Adipose tissue (tissue), 3 donors: ENCODE measurements around the gene TWSG1. TPM values are rescaled to one million over a fixed set of nuclear protein-coding genes. Genes with fewer than 3 reads are reported as not detected.
"Not testable (repeated sequence)": the region's sequence is repeated elsewhere in the genome, so short reads cannot be mapped to it uniquely, and the experiment has no call there.

Experiments used
- H3K27ac ChIP-seq: one replicate; pipeline ENCODE4 v1.5.1; 2013; ENCODE audit warnings: low read depth, low read length
- WGBS, 3 donors: extraction: QIAGEN DNeasy Blood & Tissue Kit; methylation state at CpG; one replicate each; pipeline ENCODE4 v1.1.7; 2013; 5-methylcytosine and 5-hydroxymethylcytosine counted together
- polyA plus RNA-seq, 3 donors: library from polyadenylated mRNA; stranded (reverse); fragments of 200-250 nt; gene quantifications; one replicate each; pipeline ENCODE4 v1.2.3, GENCODE V29; 2013
- donor health status: healthy with polysubstance abuse.
- donor health status: Bipolar disorder and iron deficiency.
- donor health status: healthy.

The TWSG1 gene
- polyA plus RNA-seq, 3 donors = 3.3 to 15.6 (median 9.6) TPM

GRCh38 chr18:9417073-9417851 lies 82.7 kb downstream of the TWSG1 start:
- H3K27ac ChIP-seq = no peak overlapping the region
- WGBS, 3 donors = 49 to 55% (median 50%) methylated on average over 18 of the region's 18 CpGs

GRCh38 chr18:9418047-9418690 lies 83.6 kb downstream of the TWSG1 start:
- no peak overlapping the region for H3K27ac ChIP-seq
- WGBS, 3 donors = 84 to 95% (median 86%) methylated on average over 6 of the region's 6 CpGs

DNA sequence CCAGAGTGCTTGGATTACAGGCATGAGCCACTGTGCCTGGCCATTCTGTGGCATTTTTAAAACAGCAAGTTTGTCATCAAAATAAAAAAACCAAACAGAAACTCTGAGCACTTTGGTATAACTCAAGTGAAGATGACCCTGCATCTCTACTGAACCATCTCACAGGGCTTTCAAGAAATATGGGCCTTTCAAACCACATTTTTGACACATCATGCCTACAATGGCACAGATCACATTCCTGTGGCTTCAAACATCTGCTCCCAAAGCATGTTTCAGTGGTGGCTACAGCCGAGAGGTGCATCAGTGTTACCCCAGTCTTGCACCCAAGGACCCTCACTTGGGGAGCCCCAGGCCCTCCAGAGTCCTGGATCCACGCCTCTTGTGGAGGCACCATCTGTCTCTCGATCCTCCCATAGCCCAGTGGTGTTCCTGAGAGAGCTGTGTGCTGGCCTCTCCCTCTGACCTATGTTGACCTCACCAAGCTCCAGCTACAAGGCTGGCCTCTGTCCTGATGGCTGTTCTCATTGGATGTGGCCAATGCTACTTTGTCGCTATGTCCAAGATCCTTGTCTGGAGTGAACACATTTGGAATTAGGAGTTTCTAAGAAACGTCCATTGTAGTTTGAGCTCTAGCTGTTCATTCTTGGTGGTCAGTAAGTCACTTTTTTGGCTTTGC lies 85.5 kb downstream of the TWSG1 start:
- H3K27ac ChIP-seq = no peak overlapping the region
- 71 to 81% (median 72%) methylated on average over 5 of the region's 5 CpGs for WGBS, 3 donors

DNA sequence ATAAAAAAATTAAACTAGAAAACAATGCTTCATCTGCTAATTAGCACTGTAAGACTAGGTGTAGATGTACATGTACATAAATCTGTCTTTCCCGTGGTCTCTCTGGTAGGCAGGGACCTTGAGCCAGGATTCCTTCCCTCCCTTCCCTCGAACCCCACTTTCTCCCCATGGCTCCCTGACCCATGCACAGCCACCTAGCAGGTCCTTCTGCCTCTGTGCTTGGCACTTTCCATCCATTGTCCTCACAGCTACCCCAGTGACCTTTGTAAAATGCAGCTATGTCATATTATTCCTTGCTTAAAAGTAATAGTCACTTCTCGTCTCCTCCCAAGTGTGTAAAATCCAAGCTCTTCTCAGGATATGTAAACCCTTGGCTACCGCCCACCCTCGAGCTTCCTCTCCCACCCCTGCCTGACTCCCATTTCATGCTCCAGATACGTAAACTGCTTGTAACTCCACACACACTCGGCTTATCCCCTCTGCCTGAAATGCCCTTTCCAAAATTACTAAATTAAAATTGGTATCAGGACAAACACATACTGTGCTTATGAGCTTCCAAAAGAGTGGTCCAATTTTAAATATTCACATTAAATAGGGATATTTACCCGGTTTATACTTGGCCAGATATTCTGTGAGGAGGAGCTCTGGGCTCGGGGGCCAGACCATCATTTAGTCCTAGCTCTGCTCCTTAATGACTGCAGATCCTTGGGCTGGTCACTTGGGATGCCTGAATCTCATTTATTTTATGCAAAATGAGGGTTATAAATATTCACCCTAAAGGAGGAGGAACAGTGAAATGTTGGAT lies 86.7 kb downstream of the TWSG1 start:
- WGBS, 3 donors = 73 to 81% (median 78%) methylated on average over 9 of the region's 9 CpGs
- H3K27ac ChIP-seq = no peak overlapping the region

GRCh38 chr18:9421901-9422327 lies 87.3 kb downstream of the TWSG1 start:
- WGBS, 3 donors = 87 to 92% (median 89%) methylated on average over 7 of the region's 7 CpGs
- H3K27ac ChIP-seq = no peak overlapping the region

DNA sequence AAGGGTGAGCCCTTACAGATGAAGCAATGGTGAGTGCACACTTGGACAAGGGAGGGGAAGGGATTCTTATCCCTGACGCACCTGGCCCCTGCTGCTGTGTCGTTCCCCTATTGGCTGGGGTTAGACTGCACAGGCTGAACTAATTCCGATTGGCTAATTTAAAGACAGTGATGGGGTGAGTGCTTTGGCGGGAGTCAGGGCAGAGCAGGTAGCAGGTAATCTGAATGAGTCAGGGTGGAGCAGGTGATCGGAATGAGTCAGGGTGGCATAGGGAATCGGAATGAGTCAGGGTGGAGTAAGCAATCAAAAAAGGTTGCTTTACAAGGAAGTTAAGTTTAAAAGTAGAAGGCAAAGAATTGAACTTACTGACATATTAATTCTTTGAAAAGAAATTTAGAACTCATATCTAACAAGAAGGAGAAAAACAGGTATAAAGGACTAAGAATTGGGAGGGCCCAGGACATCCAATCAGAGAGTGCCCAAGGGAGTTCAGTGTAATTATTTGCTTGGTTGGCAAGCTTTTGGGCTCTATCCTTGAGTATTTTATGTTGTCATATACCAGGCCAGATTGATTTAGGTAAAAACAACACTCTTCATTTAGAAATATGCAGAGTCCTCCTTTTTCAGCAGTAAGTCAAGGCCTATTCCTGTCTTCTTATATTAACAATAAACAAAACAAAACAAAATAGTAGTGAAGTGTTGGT lies 88.4 kb downstream of the TWSG1 start:
- no peak overlapping the region for H3K27ac ChIP-seq
- WGBS, 3 donors = 91 to 97% (median 96%) methylated on average over 6 of the region's 6 CpGs

- WGBS, 3 donors = 95 to 100% (median 96%) methylated on average over 1 of the region's 1 CpG
- H3K27ac ChIP-seq = not testable (repeated sequence)
These were observed 89.1 kb downstream of the TWSG1 start for GRCh38 chr18:9423648-9424047.

- WGBS, 3 donors = 87 to 92% (median 88%) methylated on average over 5 of the region's 5 CpGs
- H3K27ac ChIP-seq = not testable (repeated sequence)
These were observed 89.7 kb downstream of the TWSG1 start for GRCh38 chr18:9424235-9424634.

DNA sequence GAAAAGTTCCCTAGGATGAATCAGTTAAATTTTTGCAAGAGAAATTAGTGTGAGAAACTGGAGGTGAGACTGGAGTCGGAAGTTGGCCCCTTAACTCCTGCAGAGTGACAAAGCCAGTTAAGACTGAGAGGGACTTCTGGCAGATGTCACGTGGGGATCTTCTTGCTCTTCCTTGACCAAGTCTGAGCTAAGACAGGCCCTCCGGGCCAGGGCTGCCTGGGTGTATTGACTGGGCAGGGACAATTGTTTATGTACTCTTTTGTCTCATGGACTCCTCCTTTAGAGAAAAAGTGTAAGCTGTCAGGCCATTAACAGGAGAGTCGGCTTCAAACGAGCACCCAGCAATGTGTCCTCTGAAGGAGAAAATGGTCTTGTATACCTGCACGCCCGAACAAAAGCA lies 92.2 kb downstream of the TWSG1 start:
- WGBS, 3 donors = 82 to 92% (median 90%) methylated on average over 7 of the region's 7 CpGs
- H3K27ac ChIP-seq = no peak overlapping the region

DNA sequence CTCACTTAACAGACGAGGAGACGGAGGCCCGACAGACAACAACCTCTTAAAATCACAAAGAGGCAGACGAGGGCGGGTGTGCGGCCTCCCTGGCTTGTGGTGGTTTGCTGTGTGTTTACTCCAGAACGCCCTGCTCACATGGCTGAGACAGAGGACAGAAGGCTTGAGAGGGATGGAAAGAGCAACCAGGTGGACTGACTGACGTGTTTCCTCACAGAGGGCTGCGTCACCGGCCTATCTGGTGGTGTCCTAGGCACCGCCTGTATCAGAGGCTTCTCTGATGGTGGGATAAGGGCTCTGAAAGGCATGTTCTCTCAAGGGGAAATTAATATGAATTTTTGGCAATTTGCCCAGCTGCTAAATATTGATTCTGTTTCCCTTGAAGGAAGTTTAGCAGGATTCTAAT lies 93.7 kb downstream of the TWSG1 start:
- no peak overlapping the region for H3K27ac ChIP-seq
- 84 to 94% (median 86%) methylated on average over 11 of the region's 11 CpGs for WGBS, 3 donors

DNA sequence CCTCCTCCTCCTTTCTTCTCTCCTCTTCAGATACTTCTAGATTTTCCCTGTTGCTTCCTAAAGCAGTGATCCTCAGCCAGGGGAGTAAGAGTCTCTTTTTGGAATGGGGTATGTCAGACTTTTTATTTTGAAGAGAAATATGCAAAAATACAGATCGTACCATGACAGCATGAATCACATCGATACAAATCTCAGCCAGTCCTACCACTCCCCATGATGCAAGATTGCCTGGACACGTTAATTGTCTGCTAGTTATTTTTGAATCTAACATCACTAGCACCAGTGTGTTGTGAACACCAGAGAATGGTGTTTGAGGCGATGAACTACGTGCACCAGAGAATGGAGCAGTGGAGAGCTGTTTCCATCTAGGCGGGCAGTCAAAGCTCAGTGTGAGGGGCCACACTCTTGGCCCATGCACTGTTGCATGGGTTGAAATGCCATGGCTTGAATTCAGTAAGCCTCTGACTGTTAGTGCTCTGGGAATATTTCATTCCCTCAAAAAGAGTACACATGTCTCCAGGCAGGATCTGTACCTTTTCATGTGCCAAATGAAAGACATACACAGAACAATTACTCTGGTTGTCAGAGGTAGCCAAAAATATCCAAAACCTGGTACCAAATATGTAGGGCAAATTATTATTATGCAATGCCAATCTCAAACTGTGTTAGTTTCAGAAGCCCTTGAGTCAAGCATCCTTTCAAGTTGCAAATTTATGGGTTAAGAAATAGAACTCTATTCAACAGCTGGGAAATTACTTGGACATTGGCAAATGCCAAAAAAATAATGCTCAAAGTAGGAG lies 94.5 kb downstream of the TWSG1 start:
- H3K27ac ChIP-seq = no peak overlapping the region

DNA sequence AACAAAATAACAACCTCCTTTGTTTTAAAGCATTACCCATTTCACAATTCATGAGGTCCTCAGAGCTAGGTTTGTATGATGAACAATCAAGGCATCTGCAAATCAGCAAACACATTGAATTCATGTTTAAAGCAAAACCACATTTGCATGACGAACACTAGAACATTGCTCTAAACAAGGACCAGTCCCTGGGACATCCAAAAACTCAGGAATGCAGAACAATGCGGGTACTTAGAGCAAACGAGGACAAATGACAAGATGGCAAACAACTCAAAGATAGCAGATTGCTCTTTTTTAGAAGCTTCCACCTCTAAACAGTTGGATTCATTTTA lies 95.1 kb downstream of the TWSG1 start:
- H3K27ac ChIP-seq = no peak overlapping the region
- WGBS, 3 donors = 56 to 61% (median 56%) methylated on average over 3 of the region's 3 CpGs

More for the DNA sequence above, 94.5 kb downstream of the TWSG1 start:
- 82 to 92% (median 88%) methylated on average over 6 of the region's 6 CpGs for WGBS, 3 donors

DNA sequence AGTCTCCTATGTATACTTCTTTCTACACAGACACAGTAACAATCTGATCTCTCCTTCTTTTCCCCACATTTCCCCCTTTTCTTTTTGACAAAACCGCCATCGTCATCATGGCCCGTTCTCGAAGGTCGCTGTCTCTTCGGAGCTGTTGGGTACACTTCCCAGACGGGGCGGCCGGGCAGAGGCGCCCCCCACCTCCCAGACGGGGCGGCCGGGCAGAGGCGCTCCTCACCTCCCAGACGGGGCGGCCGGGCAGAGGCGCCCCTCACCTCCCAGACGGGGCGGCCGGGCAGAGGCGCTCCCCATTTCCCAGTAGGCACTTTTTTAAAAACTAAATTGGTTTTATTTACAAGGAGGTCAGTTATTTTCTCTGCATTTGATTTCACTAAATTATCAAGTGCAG lies 95.7 kb downstream of the TWSG1 start:
- 89 to 94% (median 92%) methylated on average over 18 to 22 of the region's 22 CpGs for WGBS, 3 donors
- H3K27ac ChIP-seq = not testable (repeated sequence)

GRCh38 chr18:9431296-9431695 lies 96.7 kb downstream of the TWSG1 start:
- WGBS, 3 donors = 94% methylated on average over 6 of the region's 6 CpGs
- H3K27ac ChIP-seq = no peak overlapping the region

DNA sequence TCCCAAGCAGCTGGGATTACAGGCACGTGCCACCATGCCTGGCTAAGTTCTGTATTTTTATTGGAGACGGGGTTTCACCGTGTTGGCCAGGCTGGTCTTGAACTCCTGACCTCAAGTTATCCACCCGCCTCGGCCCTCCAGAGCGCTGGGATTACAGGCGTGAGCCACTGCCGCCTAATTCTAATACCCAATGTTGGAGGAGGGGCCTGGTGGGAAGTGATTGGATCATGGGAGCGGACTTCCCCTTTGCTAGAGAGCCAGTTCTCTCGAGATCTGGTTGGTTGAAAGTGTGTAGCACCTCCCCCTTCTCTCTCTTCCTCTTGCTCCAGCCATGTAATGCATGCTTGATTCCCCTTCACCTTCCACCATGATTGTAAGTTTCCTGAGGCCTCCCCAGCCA lies 98.5 kb downstream of the TWSG1 start:
- WGBS, 3 donors = 84 to 93% (median 91%) methylated on average over 10 of the region's 10 CpGs

GRCh38 chr18:9433671-9434121 lies 99.1 kb downstream of the TWSG1 start:
- H3K27ac ChIP-seq = no peak overlapping the region

More for the DNA sequence above, 98.5 kb downstream of the TWSG1 start:
- H3K27ac ChIP-seq = not testable (repeated sequence)

GRCh38 chr18:9434122-9434701 lies 99.6 kb downstream of the TWSG1 start:
- WGBS, 3 donors = 47 to 71% (median 59%) methylated on average over 18 of the region's 18 CpGs
- H3K27ac ChIP-seq = no peak overlapping the region

More at GRCh38 chr18:9433671-9434121, 99.1 kb downstream of the TWSG1 start:
- WGBS, 3 donors = 12 to 40% (median 24%) methylated on average over 10 of the region's 10 CpGs
